Dendritic cell treated with granulocyte-macrophage colony-stimulating factor and Interleukin-4, amounts not matched to agents 40 ng/mL and 50 ng/mL, for 4 days (primary cell): Measurements from ENCODE around the gene CCDC69.
"Not testable (repeated sequence)": the region's sequence is repeated elsewhere in the genome, so short reads cannot be mapped to it uniquely, and the experiment has no call there.

Source experiments
- H3K27ac Mint-ChIP-seq: one replicate; pipeline ENCODE4 v1.8.0; 2022; ENCODE audit warnings: mild to moderate bottlenecking, mixed read lengths
- H3K27me3 Mint-ChIP-seq: one replicate; pipeline ENCODE4 v1.8.0; 2022; ENCODE audit warnings: mild to moderate bottlenecking, mixed read lengths
- H3K36me3 Mint-ChIP-seq: one replicate; pipeline ENCODE4 v1.8.0; 2022; ENCODE audit warnings: low read depth, mixed read lengths
- H3K4me1 Mint-ChIP-seq: one replicate; pipeline ENCODE4 v1.8.0; 2022; ENCODE audit warnings: low read depth, mixed read lengths
- H3K4me3 Mint-ChIP-seq: one replicate; pipeline ENCODE4 v1.8.0; 2022; ENCODE audit warnings: mild to moderate bottlenecking, moderate library complexity, mixed read lengths
- H3K9me3 Mint-ChIP-seq: one replicate; pipeline ENCODE4 v1.8.0; 2022; ENCODE audit warnings: mixed read lengths
- intact Hi-C: fragments of 100-400 bp; cut with micrococcal nuclease; formaldehyde crosslinking; loops from one replicate; pipeline ENCODE4 v1.15.0; 2022

Gene CCDC69

DNA sequence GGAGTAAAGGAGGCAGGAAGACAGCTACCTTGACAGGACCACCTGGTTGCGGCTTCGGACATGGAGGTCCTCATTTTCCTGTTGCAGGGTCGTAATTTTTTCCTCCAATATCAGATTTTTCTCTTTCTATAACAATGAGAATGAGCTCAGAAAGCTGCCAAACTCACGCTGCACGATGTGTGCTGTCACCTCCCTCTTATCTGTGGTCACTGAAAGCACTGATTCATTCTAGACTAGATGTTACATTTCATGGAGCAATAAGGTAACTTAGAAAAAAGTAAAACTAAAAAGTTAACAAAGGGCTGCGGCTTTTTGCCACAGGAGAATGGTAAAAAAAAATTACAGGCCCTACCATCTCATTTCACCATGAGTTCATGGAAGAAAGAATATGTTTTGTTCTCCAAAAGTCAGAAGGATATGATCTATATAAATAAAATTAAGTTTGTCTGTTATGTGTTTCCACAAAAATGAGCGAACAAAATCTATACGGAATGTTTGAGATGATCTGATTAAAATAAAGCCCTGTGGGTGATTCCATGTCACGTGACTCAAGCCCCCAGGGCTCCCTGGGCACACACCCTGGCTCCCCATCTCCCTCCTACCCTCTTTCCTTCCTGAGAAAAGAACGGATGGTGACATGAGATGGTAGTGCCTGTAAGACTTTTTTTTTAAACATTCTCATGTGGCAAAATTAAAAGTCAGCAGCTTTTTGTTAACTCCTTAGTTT lies 39.4 kb downstream of the CCDC69 start:
- H3K27ac Mint-ChIP-seq = no peak overlapping the region
- intact Hi-C loops = no loop called here
- H3K4me1 Mint-ChIP-seq = no peaks in the 10 kb centered on the region

DNA sequence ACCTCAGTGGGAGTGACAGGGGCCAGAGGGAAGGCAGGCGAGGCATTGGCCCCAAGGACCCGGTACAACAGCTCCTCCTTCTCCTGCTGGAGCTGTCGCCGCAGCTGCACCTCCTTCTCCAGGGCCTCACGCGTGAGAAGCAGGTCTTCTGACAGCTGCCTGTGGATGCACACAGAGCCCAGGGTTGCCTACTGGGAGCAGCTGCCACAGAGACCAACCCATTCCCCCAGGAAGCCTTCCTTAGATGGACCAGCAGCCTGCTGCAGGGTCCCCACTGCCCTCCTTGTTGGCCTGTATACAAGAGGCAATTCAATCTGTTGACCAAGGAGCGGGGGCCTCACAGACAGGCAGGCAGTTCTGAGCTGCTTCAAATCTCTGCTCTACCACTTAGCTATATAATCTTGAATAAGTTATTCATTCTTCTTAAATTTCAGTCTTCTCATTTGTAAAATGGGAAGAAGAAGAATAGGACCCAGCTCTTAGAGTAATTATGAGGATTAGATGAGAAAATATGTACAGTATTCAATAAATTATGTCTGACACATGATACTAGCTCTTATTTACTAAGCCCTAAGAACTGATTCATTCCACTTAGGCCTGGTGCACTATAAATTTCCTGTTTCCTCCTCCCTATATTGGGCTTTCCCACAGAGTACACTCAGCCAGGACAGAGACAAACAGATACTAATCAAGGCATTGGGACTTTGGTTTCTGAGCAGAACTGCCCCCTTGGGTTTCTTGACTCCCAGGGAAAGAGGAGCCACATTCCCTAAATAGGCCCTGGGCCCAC lies 40.2 kb downstream of the CCDC69 start:
- intact Hi-C loops = no loop called here
- Mint-ChIP-seq H3K27ac (no peak overlapping the region), H3K27me3 (no peaks in the 10 kb centered on the region), H3K36me3 (peaks cover 95% of the 10 kb centered on the region), H3K4me3 (no peak overlapping the region), H3K9me3 (peaks cover under 1% of the 10 kb centered on the region), H3K4me1 (no peaks in the 10 kb centered on the region)

More for the DNA sequence above, 39.4 kb downstream of the CCDC69 start:
- Mint-ChIP-seq H3K27me3 (no peaks in the 10 kb centered on the region), H3K4me3 (no peak overlapping the region), H3K36me3 (peaks cover 95% of the 10 kb centered on the region), H3K9me3 (peaks cover 9% of the 10 kb centered on the region)

DNA sequence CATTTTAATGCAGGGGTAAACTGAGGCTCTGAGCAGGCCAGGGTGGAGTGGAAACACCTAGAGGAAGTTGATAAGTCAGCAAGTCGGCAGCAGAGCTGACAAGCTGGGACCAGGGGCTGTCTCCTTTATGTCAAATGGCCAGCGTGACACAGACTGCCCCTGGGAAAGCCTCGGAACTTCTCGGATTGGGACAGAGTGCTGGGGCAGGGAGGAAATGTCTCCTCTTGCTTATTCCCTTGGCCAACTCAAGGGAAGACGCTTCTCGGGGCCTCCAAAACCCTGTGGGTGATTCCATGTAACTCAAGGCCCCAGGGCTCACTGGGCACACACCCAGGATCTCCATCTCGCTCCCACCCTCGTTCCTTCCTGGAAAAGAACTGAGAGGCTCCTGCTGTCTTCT lies 40.9 kb downstream of the CCDC69 start:
- intact Hi-C loops = no loop called here
- H3K4me3 Mint-ChIP-seq = no peak overlapping the region
- no peaks in the 10 kb centered on the region for H3K4me1 Mint-ChIP-seq
- H3K36me3 Mint-ChIP-seq = peaks cover 98% of the 10 kb centered on the region
- H3K9me3 Mint-ChIP-seq = no peaks in the 10 kb centered on the region
- no peak overlapping the region for H3K27ac Mint-ChIP-seq
- no peaks in the 10 kb centered on the region for H3K27me3 Mint-ChIP-seq

DNA sequence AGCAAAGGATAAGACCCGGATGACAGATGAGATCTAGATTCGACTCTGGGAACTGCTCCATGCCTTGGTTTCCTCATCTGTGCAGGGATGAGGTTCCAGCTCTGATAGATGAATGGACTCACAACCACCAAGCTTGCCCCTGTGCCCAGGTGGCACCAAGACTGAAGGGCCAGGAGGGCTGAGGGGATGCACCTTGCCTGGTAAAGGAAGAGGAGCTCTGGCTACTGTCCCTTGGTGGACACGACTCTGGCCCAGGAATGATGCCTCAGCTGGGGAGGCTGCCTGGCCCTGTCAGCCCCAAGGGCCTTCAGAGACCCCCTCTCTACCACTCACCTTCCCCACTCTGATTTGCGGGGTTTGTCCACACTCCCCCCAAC lies 41.4 kb downstream of the CCDC69 start:
- Mint-ChIP-seq H3K27ac (no peak overlapping the region), H3K4me3 (no peak overlapping the region), H3K27me3 (no peaks in the 10 kb centered on the region), H3K4me1 (no peaks in the 10 kb centered on the region), H3K36me3 (peaks cover 97% of the 10 kb centered on the region), H3K9me3 (no peaks in the 10 kb centered on the region)
- intact Hi-C loops = no loop called here

DNA sequence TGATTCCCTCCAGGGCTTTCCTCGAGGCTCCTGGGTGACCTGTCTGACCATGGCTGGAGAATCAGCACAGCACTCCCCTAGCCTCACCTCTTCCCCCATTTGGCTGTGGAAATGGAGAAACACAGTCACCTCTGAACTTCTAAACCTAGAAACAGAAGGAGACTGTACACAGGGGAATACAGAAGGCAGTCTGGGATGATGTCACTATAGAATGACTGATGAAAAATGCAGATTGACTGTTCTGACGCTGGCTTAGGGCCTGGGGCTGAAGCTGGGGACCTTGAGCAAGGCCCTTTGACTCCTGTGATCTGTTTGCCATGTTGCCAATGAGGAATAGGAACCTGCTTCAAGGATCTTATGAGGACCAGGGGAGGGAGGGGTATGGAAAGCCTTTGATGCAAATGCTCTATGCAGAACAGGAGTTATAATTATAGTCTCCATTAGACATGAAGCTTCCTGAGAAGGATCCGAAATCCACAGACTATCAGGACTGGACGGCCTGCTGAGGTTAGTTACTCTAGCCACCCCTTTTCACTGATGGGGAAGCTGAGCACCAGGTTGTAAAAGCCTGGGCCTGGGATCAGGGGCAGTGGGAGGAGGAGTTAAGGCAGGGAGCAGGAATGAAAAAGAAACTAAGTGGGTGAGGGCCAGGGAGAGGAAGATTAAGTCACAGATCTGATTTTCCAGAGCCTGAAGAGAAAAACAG lies 41.9 kb downstream of the CCDC69 start:
- Mint-ChIP-seq H3K27me3 (no peaks in the 10 kb centered on the region), H3K4me3 (no peak overlapping the region), H3K9me3 (no peaks in the 10 kb centered on the region), H3K27ac (no peak overlapping the region), H3K36me3 (peaks cover 91% of the 10 kb centered on the region), H3K4me1 (no peaks in the 10 kb centered on the region)
- intact Hi-C loops = no loop called here

DNA sequence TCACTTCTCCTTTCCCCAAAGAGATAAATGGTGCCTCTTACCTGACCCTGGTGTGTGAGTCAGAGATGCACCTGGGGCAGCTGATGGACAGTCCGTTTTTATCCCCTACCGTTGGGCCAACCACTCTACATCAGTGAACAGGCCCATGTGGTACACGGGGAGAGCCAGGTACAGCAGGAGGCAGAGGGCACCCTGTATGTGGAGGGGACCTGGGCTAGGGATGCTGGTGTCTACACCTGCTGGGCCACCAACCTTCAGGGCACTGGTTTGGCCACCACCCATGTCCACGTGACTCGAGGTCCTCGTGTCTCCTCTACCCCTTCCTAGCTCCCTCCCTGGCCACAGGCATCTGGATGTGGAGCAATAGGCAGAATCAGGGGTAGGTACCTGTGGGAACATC lies 43.6 kb downstream of the CCDC69 start:
- peaks cover 74% of the 10 kb centered on the region for H3K36me3 Mint-ChIP-seq
- H3K9me3 Mint-ChIP-seq = no peaks in the 10 kb centered on the region
- H3K4me3 Mint-ChIP-seq = no peak overlapping the region
- no peak overlapping the region for H3K27ac Mint-ChIP-seq
- intact Hi-C loops = no loop called here
- H3K27me3 Mint-ChIP-seq = no peaks in the 10 kb centered on the region
- no peaks in the 10 kb centered on the region for H3K4me1 Mint-ChIP-seq

DNA sequence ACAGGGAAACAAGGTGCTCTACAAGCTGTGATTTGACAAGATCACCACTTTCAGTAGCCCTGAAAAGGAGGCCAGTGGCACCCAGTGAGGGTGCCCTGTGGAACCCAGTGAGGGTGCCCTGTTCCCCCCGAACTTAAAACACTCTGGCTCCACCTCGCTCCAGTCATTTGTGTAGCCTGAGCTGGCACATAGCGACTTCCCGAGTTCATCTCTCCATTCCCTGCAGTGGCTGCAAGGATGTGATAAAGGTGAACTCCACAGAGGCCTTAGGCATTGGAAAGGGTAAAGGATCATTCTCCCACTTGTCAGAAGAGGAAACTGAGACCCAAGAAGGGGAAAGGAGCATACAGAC lies 44.4 kb downstream of the CCDC69 start:
- intact Hi-C loops = no loop called here
- Mint-ChIP-seq H3K27me3 (no peaks in the 10 kb centered on the region), H3K36me3 (peaks cover 66% of the 10 kb centered on the region), H3K4me1 (no peaks in the 10 kb centered on the region), H3K4me3 (no peak overlapping the region), H3K9me3 (no peaks in the 10 kb centered on the region), H3K27ac (no peak overlapping the region)

DNA sequence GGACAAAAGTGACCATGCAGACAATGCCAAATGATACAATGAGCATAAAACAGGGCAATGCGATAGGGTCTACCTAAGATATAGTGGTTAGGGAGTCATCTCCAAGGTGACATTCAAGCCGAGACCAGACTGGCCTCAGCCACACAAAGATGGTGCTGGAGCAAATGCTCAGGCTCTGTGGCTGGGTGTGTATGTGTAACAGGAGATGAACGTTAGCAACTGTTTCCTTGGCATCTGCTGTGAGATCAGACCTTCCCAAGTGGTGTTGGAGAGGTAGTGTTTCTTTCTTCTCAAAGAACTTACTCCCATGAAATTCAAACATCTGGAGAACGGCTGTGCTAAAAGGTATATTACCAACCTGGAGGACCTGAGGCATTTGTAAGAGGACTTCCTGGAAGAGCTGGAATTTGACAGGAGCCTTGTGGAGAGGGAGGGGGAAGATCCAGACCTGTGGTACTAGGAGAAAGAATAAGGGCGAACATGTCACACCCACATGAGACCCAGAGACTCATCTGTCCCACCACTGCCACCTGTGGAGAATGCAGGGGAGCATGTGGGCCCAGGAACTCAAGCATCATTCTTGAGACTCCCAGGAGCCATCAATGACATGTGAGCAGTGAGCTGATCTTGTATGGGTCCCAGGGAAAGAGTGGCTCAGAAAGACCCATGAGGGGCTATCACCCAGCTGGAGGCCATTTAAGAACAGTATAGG lies 45.0 kb downstream of the CCDC69 start:
- H3K36me3 Mint-ChIP-seq = peaks cover 61% of the 10 kb centered on the region
- H3K4me3 Mint-ChIP-seq = no peak overlapping the region
- no peaks in the 10 kb centered on the region for H3K27me3 Mint-ChIP-seq
- H3K4me1 Mint-ChIP-seq = peaks cover 2% of the 10 kb centered on the region
- no peak overlapping the region for H3K27ac Mint-ChIP-seq
- no peaks in the 10 kb centered on the region for H3K9me3 Mint-ChIP-seq
- intact Hi-C loops = no loop called here

DNA sequence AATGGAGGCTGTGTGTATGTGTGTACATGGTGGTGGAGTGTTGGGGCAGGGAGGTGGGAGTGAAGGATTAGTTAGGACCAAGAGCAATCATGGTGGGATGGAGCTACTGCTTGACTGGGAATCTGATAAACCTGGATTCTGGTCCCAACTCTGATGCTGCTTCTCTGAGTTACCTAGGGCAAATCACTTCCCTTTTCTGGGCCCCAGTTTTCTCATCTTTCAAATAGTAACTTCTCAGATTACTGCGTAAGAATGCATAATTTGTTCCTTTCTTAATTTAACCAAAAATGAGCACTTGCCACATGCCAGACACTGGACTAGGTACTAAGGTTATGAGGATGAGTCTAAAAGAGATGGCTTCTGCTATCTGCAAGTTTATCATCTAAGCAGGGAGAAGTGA lies 45.5 kb downstream of the CCDC69 start:
- Mint-ChIP-seq H3K9me3 (no peaks in the 10 kb centered on the region), H3K4me3 (no peak overlapping the region), H3K27me3 (no peaks in the 10 kb centered on the region), H3K4me1 (peaks cover 5% of the 10 kb centered on the region), H3K36me3 (peaks cover 55% of the 10 kb centered on the region), H3K27ac (no peak overlapping the region)
- intact Hi-C loops = no loop called here

DNA sequence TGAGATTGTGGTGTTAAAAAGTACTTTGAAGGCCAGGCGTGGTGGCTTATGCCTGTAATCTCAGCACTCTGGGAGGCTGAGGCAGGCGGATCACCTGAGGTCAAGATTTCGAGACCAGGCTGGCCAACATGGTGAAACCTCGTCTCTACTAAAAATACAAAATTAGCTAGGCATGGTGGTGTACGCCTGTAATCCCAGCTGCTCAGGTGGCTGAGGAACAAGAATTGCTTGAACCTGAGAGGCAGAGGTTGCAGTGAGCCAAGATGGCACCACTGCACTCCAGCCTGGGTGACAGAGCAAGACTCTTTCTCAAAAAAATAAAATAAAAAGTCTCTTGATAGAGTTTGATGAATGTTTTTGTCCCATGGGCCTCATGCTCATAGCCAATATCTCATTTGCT lies 47.6 kb downstream of the CCDC69 start:
- intact Hi-C loops, H3K27ac Mint-ChIP-seq, H3K27me3 Mint-ChIP-seq, H3K9me3 Mint-ChIP-seq, H3K4me3 Mint-ChIP-seq: not testable (repeated sequence)
- H3K4me1 Mint-ChIP-seq = peaks cover 12% of the 10 kb centered on the region
- peaks cover 34% of the 10 kb centered on the region for H3K36me3 Mint-ChIP-seq

DNA sequence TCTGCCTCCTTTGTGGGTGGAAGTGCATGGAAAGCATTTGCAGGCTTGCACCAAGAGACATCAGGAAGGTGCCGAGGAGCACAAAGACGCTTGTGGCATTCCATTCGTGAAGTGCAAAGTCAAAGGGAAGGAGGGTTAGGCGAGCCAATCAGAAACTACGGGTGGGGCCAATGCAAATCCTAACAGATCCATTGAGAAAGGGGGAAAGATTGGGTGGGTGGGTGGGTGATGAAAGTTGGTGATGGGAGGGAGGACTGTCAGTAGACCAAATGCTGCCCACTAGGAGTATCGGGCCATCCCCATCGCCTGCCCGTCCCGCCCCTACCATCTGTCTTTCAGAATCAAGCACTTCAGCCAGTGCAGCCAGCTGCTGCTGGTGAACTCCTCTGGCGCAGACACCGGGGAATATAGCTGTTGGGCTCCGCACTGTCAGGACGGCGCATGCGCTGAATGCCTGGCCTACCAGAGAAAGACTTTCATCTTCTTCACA lies 49.2 kb downstream of the CCDC69 start:
- Mint-ChIP-seq H3K27ac (no peak overlapping the region), H3K4me1 (peaks cover 23% of the 10 kb centered on the region), H3K9me3 (no peaks in the 10 kb centered on the region), H3K36me3 (peaks cover 19% of the 10 kb centered on the region), H3K27me3 (no peaks in the 10 kb centered on the region), H3K4me3 (no peak overlapping the region)
- intact Hi-C loops = no loop called here

DNA sequence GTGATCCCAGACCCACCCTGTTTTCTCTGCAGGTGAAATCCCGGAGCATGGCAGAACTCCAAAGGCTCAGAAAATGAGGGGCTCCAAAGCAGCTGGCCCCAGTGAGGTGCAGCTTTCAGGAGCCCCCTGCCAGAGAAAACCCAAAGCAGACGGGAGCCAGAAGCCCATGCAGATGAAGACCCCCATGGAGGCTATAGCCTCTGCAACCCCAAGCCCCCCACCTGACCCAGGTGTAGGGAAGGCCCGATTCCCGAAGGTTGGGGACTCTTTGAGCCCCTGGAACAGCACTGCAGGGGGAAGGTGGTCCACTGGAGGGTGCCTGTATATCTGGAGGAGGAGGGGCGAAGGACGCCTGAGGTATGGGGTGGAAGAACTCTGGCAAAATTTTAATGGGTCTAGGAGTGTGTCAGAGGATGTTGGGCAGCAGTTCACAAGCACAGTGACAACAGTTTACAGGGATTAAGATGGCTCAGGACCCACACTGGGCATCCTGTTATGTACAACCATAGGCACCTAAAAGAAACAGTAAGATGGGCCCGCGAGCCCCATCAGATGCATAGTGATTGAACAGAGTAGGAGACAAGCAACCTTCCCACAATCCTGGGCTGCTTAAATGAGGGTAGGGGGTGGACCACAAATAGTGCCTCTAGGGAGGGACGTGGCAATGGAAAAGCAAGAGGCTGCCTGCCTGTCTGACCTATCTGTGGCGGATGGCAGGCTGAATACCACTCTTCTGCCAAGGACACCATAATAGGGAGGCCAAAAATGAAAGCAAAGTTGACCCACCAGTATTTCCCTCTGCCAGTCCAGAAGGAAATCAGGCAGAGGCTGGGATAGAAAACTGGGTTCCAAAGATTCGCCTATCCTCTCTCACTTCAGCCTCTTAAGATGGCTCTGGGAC lies 49.9 kb downstream of the CCDC69 start:
- intact Hi-C loops = no loop called here
- Mint-ChIP-seq H3K27me3 (peaks cover under 1% of the 10 kb centered on the region), H3K9me3 (no peaks in the 10 kb centered on the region), H3K36me3 (peaks cover 12% of the 10 kb centered on the region), H3K27ac (no peak overlapping the region), H3K4me1 (peaks cover 23% of the 10 kb centered on the region), H3K4me3 (no peak overlapping the region)

DNA sequence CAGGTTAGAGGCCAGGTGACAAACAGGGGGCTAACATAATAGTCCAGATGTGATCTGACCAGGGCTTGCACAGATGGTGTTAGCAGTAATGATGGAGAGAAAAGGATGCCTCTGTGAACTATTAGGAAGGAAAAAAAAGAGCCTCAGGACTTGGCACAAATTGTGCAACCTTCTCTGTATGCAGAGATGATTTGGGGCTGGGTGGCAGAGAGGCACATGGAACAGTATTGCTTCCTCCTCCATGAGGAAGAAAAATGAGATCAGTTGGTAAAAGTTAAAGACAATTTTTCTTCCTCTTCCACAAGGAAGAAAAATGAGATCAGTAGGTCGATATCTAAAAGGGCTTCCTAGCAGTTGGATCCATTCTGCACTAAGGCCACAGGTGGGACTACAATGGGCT lies 52.4 kb downstream of the CCDC69 start:
- peaks cover 1% of the 10 kb centered on the region for H3K27me3 Mint-ChIP-seq
- H3K4me1 Mint-ChIP-seq = peaks cover 23% of the 10 kb centered on the region
- intact Hi-C loops = no loop called here
- H3K9me3 Mint-ChIP-seq = no peaks in the 10 kb centered on the region
- no peak overlapping the region for H3K27ac Mint-ChIP-seq
- H3K4me3 Mint-ChIP-seq = no peak overlapping the region
- no peaks in the 10 kb centered on the region for H3K36me3 Mint-ChIP-seq
